ENCODE results near the gene RNF149.

DNA sequence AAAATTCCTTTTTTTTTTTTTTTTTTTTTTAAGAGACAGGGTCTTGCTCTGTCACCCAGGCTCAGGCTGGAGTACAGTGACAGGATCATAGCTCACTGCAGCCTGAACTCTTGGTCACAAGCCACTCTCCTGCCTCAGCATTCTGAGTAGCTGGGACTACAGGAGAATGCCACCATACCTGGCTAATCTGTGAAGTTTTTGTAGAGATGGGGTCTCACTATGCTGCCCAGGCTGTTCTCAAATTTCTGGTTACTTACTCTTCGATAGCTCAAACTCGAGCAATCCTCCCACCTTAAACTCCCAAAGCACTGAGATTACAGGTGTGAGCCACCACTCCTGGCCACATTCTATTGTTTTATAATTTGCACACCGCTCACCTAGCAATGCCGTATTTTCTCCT is 27.0 kb downstream of the RNF149 start:
- TF ChIP-seq POLR2A (IDR thresholded peaks at IDR 0.05): no peak
- TF ChIP-seq, protein P1, sequence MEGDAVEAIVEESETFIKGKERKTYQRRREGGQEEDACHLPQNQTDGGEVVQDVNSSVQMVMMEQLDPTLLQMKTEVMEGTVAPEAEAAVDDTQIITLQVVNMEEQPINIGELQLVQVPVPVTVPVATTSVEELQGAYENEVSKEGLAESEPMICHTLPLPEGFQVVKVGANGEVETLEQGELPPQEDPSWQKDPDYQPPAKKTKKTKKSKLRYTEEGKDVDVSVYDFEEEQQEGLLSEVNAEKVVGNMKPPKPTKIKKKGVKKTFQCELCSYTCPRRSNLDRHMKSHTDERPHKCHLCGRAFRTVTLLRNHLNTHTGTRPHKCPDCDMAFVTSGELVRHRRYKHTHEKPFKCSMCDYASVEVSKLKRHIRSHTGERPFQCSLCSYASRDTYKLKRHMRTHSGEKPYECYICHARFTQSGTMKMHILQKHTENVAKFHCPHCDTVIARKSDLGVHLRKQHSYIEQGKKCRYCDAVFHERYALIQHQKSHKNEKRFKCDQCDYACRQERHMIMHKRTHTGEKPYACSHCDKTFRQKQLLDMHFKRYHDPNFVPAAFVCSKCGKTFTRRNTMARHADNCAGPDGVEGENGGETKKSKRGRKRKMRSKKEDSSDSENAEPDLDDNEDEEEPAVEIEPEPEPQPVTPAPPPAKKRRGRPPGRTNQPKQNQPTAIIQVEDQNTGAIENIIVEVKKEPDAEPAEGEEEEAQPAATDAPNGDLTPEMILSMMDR (IDR thresholded peaks at IDR 0.05): no peak
- no peak for TF ChIP-seq EP300 (IDR thresholded peaks at IDR 0.05)
- TF ChIP-seq POLR2AphosphoS5 (IDR thresholded peaks at IDR 0.05): no peak
